GM19239 (cell line): ENCODE measurements around the gene CATSPER1.

ENCODE experiments used
- DNase-seq: peaks from one replicate; pipeline ENCODE4 v3.0.0; 2011; ENCODE audit warnings: low spot score; ENCODE audit not compliant: insufficient read length
- FAIRE-seq: peaks from 2 replicates; lab custom pipeline; 2011; peaks lifted over from hg19 to GRCh38; lab: Jason Lieb, UNC

CATSPER1 gene

DNA sequence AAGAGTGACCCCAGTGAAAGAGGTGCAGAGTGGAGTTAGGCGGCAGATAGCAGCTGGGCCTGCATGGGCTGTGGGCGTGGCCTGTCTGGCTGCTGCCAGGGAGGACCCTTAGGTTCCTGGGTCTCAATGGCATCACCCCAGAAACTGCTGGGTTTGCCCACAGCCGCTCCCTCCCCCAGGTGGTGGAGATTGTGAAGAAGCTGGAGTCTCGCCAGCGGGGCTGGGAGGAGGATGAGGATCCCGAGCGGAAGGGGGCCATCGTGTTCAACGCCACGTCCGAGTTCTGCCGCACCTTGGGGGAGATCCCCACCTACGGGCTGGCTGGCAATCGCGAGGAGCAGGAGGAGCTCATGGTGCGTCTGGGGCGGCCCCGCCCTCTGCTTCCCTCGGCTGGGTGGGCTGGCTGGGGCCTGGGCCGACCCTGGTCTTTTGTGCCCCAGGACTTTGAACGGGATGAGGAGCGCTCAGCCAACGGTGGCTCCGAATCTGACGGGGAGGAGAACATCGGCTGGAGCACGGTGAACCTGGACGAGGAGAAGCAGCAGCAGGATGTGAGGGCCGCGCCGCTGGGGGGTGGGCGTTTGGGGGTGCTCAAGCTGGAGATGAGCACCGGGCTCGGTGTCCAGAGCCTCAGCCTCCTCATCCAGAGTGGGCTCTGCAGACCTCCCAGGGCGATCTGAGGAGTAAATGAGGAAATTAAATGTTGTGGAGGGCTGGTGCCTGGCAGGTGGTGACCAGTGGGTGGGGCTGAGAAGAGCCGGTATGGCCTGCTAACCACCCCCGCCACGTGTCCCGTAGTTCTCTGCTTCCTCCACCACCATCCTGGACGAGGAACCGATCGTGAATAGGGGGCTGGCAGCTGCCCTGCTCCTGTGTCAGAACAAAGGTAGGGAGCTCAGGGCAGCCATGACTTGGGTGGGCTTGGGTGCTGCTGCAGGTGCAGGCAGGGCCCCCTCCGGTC is 49.8 kb downstream of the CATSPER1 start:
- DNase-seq (no peak), FAIRE-seq (no peak)

DNA sequence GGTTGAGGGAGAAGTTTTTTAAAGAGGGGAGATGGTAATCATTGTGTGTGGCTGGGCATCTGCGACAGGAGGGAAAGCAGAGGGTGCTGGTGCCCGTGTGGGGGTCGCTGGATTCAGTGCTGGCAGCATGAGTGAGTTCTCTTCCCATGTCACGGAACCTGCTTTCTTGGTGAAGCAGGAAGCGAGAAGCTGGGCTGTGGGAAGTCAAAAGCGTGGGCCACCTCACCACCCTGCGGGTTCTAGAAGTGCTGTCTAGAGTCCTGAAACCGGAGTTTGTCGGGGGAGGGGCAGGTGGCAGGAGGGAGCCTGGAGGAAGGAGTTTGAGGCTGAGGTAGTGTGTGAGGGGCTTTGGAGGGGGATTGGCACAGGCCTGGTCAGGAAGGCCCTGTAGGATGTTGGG is 50.5 kb downstream of the CATSPER1 start:
- no peak for FAIRE-seq
- no peak for DNase-seq

DNA sequence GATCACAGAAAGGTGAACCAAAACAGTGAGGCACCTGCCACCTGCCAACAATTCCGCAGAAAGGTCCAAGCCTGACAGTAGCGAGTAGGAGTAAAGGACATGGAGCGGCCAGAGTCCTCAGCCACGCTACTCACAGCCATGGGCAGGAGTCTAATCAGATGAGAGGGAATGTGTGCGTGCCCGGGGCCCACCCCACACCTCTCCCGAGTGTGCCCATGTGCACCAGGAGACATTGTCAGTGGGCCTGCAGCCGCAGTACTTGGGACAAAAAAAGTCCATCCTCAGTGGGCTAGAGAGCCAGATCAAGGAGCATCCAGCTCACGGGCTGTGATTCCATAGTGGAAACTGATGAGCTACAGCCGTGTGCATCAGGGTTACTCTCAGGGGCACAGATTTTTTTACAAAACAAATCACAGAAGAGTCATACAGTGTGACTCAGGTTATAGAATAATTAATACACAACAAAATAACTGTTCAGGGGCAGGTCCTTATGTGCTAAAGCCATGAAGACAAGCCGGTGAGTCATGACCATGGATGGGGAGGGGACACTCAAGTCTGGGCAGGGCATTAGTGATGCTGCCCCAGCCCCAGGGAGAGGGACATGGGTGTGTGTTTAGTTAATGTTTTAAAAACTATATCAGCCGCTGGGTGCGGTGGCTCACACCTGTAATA is 52.7 kb downstream of the CATSPER1 start:
- DNase-seq, result no peak
- FAIRE-seq, result no peak

DNA sequence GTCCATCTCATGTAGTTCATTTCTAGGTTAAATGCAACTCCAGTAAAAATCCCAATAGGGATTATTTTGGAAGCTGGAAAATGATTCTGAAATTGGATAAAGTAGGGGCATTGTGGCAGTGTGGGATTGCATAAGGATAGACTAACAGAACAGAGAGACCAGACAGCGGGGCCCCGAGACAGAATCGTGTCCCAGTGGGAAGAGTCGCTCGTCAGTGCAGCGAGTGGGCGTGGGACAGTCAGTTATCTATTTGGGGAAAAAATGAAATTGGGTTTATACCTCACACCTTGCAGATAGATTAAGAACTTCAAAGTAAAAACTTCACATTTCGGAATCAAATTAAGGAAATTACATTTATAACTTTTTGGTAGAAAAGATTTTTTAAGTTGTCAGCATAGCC is 54.2 kb downstream of the CATSPER1 start:
- DNase-seq, result no peak
- FAIRE-seq, result no peak

DNA sequence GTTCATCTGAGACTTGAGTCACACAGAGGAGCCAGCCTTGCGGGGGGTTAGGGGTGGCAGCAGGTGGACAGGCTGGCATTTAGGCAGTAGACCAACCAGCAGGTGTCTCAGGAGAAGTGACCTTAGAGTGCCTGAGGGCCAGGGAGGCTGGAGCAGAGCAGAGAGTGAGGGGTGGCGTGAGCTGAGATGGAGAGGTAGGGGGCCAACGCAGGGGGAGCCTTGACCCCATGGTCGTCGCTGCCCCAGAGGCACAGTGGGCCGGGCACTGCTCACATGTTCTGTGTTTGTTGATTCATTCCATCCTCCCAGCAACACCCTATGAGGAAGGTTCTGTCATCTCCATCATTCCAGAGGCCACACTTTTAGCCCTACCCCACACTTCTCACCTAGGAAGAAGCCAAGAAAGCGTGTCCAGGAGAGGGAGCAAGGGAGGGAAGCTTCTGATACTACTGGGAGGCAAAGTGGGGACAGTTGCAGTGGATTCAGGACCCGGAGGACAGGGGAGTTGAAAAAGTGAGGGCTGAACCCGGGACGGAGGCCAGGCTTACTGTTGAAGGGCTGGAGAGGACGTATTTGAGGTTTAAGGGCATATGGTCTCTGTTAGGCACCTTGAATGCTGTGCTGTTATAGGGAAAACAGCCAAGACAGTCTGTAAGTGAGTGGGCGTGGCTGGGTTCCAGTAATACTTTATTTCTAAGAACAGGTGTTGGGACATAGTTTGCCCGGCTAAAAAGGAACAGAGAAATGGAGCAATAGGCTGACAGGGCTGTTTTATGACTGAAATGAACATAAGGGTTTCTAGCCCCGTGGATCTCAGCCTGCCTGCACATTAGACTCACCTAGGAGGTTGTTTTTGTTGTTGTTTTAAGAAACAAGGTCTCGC is 57.4 kb downstream of the CATSPER1 start:
- DNase-seq (no peak), FAIRE-seq (no peak)

DNA sequence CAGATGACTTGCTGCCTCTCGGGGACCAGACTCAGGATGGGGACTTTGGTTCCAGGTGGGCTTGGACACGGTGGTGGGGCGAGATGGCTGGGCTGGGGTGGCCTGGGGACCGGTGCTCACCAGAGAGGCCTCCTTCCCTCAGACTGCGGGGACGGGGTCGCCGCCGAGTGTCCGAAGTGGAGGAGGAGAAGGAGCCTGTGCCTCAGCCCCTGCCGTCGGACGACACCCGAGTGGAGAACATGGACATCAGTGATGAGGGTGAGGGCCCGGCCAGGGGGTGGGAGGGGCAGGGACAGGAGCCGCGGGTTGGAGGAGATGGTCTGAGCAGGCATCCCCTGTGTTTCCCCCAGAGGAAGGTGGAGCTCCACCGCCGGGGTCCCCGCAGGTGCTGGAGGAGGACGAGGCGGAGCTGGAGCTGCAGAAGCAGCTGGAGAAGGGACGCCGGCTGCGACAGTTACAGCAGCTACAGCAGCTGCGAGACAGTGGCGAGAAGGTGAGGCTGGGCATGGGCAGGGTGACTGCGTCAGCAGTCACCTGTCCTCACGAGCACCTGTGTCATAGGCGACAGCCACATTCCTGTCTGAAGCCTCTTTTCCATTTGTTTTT is 58.8 kb downstream of the CATSPER1 start:
- no peak for FAIRE-seq
- no peak for DNase-seq
